Activated T-helper 17 cell treated with anti-CD3 and anti-CD28 coated beads, Interleukin-2, amount 50 U/mL, for 72 hours (primary cell): ENCODE results near the gene MYH9. TPM values are rescaled to one million over a fixed set of nuclear protein-coding genes. Genes with fewer than 3 reads are reported as not detected.
"Not testable (repeated sequence)": the region's sequence is repeated elsewhere in the genome, so short reads cannot be mapped to it uniquely, and the experiment has no call there.

ENCODE experiments used
- ATAC-seq: fragments of 150-1000 bp; cut with Tn5 transposase; replicated peaks from 2 replicates; pipeline ENCODE4 v1.10.0; 2021; ENCODE audit warnings: mild to moderate bottlenecking, moderate library complexity
- H3K27ac Mint-ChIP-seq: one replicate; pipeline ENCODE4 v1.8.0; 2022; ENCODE audit warnings: mixed read lengths
- H3K27me3 Mint-ChIP-seq: one replicate; pipeline ENCODE4 v1.8.0; 2022; ENCODE audit warnings: mixed read lengths
- H3K36me3 Mint-ChIP-seq: one replicate; pipeline ENCODE4 v1.8.0; 2022; ENCODE audit warnings: low read depth, mild to moderate bottlenecking, mixed read lengths
- H3K4me1 Mint-ChIP-seq: one replicate; pipeline ENCODE4 v1.8.0; 2022; ENCODE audit warnings: mixed read lengths
- H3K4me3 Mint-ChIP-seq: one replicate; pipeline ENCODE4 v1.8.0; 2022; ENCODE audit warnings: mild to moderate bottlenecking, mixed read lengths
- H3K9me3 Mint-ChIP-seq: one replicate; pipeline ENCODE4 v1.8.0; 2022; ENCODE audit warnings: mixed read lengths
- total RNA-seq, 2 donors: library from RNA; stranded (reverse); gene quantifications; one replicate each; pipeline ENCODE4 v1.2.3, GENCODE V29; 2022

MYH9 gene
- total RNA-seq, 2 donors from 2014 or later = 782 to 800 TPM

DNA sequence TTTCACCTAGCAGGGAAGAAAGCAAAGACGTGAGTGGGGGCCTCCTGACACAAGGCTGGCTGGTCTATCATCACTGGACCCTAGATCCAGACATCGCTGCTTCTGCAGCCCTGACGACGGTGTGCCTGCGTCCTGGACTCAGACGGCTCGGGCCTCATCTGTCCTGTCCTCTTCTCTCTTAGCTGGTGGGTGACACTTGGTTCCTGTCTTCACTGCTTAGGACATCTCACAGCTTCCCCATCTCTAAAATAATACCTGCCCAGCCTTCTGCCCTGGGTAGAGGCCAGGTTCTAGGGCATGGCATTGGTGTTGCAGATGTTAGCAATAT is 93.5 kb downstream of the MYH9 start:
- H3K27ac Mint-ChIP-seq = no peak overlapping the region
- no peaks in the 10 kb centered on the region for H3K27me3 Mint-ChIP-seq
- peaks cover 15% of the 10 kb centered on the region for H3K4me1 Mint-ChIP-seq
- no peak for ATAC-seq
- no peak overlapping the region for H3K4me3 Mint-ChIP-seq
- no peaks in the 10 kb centered on the region for H3K9me3 Mint-ChIP-seq
- H3K36me3 Mint-ChIP-seq = peaks cover 96% of the 10 kb centered on the region

DNA sequence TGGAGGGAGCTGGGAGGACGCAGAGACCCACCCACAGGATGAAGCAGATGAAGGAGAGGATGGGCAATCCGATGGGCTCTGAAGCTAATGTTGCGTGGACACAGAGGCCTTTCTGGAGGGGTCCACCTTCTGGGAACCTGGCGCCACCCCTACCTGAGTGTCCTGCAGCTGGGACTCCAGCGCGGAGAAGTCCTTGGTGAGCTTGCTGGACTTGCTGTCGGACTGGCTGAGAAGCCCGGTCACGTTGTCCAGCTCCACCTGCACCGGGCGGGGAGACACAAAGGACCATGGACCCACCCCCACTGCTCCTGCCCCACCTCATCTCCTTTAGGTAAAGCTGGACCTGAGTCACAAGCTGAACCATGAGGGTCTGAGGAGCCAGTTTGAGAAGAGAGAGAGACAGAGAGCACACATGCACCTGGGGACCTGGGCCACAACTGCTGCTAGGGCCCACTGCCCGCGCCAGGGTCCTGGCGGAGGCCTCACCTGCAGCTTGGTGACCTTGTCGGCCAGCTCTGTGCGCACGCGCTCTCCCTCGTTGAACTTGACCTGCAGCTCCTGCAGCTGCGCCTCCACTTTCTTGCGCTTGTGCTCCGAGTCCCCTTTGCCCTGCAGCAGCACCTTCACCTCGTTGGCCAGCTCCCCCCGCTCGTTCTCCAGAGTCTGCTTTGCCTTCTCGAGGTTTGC is 94.0 kb downstream of the MYH9 start:
- no peaks in the 10 kb centered on the region for H3K9me3 Mint-ChIP-seq
- peaks cover 18% of the 10 kb centered on the region for H3K4me1 Mint-ChIP-seq
- H3K27ac Mint-ChIP-seq = no peak overlapping the region
- peaks cover 96% of the 10 kb centered on the region for H3K36me3 Mint-ChIP-seq
- ATAC-seq = no peak
- H3K27me3 Mint-ChIP-seq = no peaks in the 10 kb centered on the region
- H3K4me3 Mint-ChIP-seq = no peak overlapping the region

DNA sequence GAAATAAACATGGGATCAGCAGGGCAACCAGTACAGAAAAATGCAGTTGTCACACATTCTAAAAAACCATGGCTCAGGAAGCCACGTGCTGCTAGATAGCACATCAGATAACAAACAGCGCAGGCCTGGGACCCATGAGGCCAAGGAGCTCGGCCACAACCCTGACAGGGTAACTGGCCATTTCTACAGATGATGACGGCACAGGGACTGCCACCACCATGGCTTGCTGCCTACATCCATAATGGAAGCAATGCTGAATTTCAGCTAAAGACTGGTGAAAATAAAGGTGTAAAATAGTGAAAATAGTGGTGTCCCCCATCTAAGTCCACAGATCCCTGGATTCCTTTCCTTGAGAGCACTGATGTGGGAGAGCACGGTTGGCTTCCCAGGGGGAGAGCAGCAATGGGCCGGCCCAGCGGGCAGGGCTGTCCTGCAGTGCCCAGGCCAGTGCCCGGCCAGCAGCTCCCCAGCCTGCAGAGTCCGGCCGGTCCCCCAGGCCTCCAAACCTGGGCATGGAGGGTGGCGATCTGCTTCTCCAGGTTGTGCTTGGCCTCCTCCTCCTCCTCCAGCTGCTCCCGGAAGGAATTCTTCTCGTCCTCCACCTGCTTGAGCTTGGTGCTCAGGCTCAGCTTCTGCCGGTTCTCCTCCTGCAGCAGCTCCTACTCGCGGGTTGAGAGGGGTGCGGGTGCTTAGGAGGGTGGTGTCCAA is 94.8 kb downstream of the MYH9 start:
- H3K9me3 Mint-ChIP-seq = no peaks in the 10 kb centered on the region
- peaks cover 18% of the 10 kb centered on the region for H3K4me1 Mint-ChIP-seq
- ATAC-seq = no peak
- H3K27me3 Mint-ChIP-seq = no peaks in the 10 kb centered on the region
- H3K27ac Mint-ChIP-seq = peak overlapping the region; percentile 54
- peaks cover 96% of the 10 kb centered on the region for H3K36me3 Mint-ChIP-seq
- no peak overlapping the region for H3K4me3 Mint-ChIP-seq

DNA sequence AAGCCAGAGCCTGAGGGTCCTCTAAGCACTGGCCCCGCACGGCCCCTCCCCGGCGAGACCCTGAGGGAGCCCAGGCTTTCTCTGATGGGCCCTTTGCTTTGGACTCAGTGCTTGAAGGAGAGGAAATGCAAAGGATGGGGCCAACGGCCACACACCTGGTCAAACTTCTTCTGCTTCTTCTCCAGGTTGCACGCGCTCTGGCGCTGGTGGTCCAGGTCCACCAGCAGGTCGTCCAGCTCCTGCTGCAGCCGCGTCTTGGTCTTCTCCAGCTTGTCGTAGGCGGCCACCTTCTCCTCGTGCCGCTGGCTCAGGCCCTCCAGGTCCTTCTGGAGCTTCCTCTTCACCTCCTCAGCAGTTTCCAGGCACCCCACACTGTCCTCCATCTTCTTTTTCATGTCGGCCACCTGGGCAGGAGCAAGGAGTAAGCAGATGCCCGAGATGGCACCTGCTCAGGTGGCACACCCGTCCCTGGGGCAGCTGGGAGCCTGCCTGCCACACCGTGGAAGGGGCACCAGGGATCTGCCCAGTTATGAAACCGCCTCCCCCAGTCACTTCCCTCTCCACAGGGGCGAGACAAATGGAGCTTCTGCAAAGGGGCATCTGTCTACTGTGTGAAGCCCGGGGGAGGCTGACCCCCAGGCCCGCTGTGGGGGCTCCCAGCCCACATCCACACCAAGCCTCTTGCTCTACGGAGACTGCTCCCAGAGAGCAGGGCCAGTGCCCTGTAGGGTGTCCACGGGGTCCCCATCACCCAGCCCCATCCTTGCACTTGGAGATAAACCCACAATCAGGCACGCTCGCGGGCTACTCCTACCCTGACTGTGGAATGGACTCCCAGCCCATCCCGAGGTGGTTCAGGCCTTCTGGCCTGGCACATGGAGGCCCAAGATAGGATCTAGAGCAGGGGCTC is 95.7 kb downstream of the MYH9 start:
- Mint-ChIP-seq H3K4me1 (peaks cover 17% of the 10 kb centered on the region), H3K4me3 (peak overlapping the region; percentile 29), H3K9me3 (no peaks in the 10 kb centered on the region), H3K27me3 (no peaks in the 10 kb centered on the region), H3K36me3 (peaks cover 96% of the 10 kb centered on the region), H3K27ac (peak overlapping the region; percentile 69)
- ATAC-seq = no peak

DNA sequence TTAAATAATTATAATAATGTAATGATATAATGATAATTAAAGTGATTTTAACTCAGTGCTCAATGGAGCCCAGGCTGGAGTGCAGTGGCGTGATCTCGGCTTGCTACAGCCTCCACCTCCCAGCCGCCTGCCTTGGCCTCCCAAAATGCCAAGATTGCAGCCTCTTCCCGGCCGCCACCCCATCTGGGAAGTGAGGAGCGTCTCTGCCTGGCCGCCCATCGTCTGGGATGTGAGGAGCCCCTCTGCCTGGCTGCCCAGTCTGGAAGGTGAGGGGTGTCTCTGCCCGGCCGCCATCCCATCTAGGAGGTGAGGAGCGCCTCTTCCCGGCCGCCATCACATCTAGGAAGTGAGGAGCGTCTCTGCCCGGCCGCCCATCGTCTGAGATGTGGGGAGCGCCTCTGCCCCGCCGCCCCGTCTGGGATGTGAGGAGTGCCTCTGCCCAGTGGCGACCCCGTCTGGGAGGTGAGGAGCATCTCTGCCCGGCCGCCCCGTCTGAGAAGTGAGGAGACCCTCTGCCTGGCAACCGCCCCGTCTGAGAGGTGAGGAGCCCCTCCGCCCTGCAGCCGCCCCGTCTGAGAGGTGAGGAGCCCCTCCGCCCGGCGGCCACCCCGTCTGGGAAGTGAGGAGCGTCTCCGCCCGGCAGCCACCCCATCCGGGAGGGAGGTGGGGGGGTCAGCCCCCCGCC is 97.2 kb downstream of the MYH9 start:
- Mint-ChIP-seq H3K4me3 (peak overlapping the region; percentile 40), H3K4me1 (peaks cover 20% of the 10 kb centered on the region), H3K36me3 (peaks cover 96% of the 10 kb centered on the region), H3K27ac (peak overlapping the region; percentile 92)
- not testable (repeated sequence) for H3K9me3 Mint-ChIP-seq, ATAC-seq, H3K27me3 Mint-ChIP-seq

DNA sequence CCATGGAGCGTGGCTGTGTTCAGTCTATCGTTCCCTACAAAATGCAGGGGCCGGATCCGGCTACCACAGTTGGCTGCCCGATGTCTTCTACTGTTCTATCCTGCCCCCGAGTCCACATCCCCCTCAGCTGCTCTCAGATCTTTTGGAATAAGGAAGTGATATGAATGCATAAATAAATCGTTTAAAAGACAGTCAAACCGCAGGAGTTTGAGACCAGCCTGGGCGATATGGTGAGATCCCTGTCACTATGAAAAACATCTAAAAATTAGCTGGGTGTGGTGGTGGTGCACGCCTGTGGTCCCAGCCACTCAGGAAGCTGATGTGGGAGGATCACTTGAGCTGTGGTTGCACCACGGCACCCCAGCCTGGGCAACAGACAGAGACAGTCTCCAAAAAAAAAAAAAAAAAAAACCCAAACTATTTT is 97.8 kb downstream of the MYH9 start:
- peaks cover 96% of the 10 kb centered on the region for H3K36me3 Mint-ChIP-seq
- H3K27me3 Mint-ChIP-seq, H3K9me3 Mint-ChIP-seq: not testable (repeated sequence)
- ATAC-seq = peak; percentile 37
- peak overlapping the region; percentile 92 for H3K27ac Mint-ChIP-seq
- peaks cover 20% of the 10 kb centered on the region for H3K4me1 Mint-ChIP-seq
- peak overlapping the region; percentile 40 for H3K4me3 Mint-ChIP-seq

DNA sequence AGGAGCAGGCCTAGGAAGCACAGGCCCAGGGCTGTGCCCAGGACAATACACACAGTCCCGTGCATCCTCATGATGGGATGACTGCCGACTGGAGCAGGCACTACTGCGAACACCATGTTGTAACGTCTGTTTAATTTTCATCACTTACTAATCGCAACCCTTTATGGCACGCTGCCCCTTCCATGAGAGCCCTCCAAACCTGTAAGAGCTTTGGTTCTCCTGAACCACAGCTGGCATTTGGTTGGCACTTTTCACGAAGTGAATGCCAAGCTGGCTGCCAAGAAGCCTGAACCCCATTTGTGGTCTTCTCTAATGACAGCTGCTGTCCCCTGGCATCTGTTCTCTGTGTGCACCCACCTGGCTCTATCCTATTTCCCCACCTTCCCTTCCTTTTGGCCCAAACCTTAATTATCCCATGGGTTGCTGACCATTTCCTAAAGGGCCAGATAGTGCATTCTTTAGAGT is 98.3 kb downstream of the MYH9 start:
- Mint-ChIP-seq H3K27ac (peak overlapping the region; percentile 92), H3K36me3 (peaks cover 96% of the 10 kb centered on the region), H3K9me3 (no peaks in the 10 kb centered on the region), H3K27me3 (no peaks in the 10 kb centered on the region), H3K4me3 (peak overlapping the region; percentile 40), H3K4me1 (peaks cover 20% of the 10 kb centered on the region)
- ATAC-seq = no peak

DNA sequence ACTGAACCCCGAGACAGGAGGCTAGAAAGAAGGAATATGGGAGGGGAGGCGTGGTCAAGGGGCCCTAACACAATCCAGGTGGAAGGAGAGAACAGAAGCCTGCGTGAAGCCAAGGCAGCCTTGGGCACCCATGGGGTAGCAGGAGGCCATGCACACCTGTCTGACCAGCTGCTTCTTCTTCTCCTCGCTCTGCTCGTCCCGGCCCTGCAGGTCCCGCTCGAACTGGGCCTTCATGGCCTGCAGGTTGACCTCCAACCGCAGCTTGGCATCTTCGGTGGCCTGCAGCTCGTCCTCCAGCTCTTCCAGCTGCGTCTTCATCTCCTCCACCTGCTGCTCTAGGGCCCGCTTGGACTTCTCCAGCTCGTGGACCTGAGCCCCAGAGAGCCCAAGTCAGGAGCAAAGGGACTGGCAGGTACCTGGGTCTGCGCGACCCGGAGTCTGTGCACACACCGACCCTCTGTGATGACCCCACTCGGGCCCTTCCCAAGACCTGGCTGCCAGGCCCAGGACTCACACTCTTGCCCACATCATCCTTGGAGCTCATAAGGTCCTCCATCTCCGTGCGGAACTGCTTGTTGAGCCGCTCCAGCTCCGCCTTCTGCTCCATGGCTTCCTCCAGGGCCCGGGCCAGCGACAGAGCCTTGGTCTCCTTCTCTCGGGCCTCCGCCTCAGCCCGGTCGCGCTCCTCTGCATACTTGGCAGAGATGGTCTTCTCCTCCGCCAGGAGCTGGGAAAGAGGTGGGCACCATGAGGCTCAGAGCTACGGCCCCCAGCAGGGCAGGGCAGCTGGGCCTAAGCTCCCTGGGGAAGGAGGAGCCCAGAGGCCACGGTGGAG is 99.0 kb downstream of the MYH9 start:
- Mint-ChIP-seq H3K27ac (peak overlapping the region; percentile 92), H3K36me3 (peaks cover 96% of the 10 kb centered on the region)

DNA sequence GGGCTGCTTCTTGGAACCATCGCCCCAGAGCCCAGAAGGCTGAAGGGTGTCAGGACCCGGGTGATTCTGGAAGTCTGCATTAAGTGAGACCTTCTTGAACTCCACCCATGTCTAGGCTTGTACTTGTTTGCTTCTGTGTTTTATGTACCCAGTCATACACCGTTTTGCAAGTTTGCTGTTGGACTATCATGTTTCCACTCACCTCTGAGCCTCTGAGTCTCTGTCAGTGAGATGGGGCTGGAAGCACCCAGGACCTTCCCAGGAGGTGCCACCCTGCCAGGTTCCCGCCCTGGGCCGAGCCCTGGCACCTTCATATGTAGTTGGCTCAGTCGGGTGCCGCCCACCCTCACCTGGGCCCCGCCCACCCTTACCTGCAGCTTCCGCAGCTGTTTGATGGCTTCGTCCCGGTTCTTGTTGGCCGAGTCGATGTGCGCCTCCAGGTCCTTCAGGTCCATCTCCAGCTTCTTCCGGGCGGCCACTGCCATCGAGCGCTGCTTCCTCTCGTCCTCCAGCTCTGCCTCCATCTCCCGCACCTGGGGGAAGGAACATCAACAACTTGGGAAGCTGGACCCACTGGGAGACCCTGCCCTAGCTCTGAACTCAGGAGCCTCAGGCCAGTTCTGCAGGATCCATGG is 99.8 kb downstream of the MYH9 start:
- H3K27me3 Mint-ChIP-seq = no peaks in the 10 kb centered on the region
- ATAC-seq = no peak
- peak overlapping the region; percentile 92 for H3K27ac Mint-ChIP-seq
- H3K4me3 Mint-ChIP-seq = no peak overlapping the region
- H3K9me3 Mint-ChIP-seq = no peaks in the 10 kb centered on the region
- H3K4me1 Mint-ChIP-seq = peaks cover 17% of the 10 kb centered on the region
- peaks cover 96% of the 10 kb centered on the region for H3K36me3 Mint-ChIP-seq

More for the DNA sequence above, 99.0 kb downstream of the MYH9 start:
- Mint-ChIP-seq H3K9me3 (no peaks in the 10 kb centered on the region), H3K27me3 (no peaks in the 10 kb centered on the region), H3K4me3 (no peak overlapping the region), H3K4me1 (peaks cover 17% of the 10 kb centered on the region)
- no peak for ATAC-seq

DNA sequence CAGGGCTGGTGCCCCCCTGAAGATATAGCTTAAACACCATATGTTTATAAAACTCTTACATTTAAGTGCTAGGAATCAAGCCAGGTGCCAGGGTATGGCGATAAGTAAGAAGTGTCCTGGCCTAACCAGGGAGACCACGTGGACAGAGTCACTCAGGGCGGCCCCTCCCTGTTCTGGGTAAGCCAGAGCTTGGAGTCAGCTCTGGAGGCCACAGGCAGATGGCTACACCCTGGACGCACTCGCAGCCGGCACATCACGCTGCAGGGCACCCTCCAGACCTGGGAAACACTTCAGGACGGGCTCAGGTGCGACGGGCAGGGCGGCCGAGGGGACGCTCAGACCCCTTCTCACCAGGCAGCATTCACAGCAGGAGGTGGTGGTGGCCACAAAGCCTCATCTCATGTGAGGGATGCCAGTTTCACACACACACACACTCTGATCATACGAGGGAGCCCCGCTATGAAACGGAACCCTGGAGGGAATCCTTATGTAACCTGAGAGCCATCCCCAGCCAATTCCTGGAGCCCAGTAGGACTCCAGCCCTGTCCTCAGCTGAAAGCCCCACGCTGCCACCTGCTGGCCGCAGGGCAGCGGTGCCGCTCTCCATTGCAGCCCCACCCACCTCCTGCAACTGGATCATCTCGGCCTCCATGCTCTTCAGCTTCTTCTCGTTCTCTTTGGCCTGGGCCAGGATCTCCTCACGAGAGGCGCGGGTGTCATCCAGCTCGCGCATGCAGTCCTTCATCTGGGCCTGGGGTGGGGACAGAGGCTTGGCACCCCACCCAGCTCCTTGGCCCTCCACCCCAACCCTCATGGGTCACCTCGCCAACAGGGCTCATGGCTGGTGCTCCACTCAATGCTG is 101.4 kb downstream of the MYH9 start:
- H3K9me3 Mint-ChIP-seq = no peaks in the 10 kb centered on the region
- peaks cover 17% of the 10 kb centered on the region for H3K4me1 Mint-ChIP-seq
- H3K27ac Mint-ChIP-seq = peak overlapping the region; percentile 73
- peak; percentile 74 for ATAC-seq
- no peak overlapping the region for H3K4me3 Mint-ChIP-seq
- H3K27me3 Mint-ChIP-seq = no peaks in the 10 kb centered on the region
- peaks cover 96% of the 10 kb centered on the region for H3K36me3 Mint-ChIP-seq

DNA sequence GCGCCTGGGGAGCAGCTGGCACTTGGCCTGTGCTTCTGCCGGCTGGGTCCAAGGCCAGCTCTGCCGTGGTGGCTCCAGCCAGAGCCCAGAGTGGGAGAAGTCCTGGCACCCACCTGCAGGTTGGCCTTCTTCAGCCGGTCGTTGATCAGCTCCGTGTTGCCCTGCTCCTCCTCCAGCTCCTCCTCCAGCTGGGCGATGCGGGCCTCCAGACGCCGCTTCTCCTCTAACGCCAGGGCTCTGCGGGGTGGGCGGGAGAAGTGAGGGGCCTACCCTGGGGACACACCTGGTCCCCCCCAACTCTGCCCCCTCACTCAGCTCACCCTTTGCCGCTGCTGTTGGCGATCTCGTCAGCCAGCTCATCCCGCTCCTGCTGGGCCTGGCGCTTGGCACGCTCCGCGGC is 102.2 kb downstream of the MYH9 start:
- ATAC-seq = no peak
- H3K27ac Mint-ChIP-seq = no peak overlapping the region
- H3K4me1 Mint-ChIP-seq = peaks cover 17% of the 10 kb centered on the region
- no peak overlapping the region for H3K4me3 Mint-ChIP-seq
- H3K9me3 Mint-ChIP-seq = no peaks in the 10 kb centered on the region
- peaks cover 99% of the 10 kb centered on the region for H3K36me3 Mint-ChIP-seq
- H3K27me3 Mint-ChIP-seq = no peaks in the 10 kb centered on the region

DNA sequence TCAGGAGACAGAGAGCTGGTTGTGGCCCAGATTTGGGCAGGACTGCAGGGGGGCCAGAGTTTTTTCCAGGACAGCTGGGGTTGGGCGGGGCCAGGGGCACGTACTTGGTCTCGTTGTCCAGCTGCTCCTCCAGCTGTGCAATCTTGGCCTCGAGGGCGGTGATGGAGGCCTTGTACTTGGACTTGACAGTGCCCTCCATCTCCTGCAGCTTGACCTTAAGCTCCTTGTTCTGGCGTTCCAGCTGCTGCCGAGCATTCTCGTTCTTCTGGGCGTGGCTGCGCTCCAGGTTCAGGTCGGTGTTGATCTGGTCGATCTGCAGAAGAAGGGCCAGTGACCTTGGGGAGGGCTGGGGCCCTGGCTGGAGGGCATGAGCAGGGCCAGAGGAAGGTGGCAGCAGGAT is 102.8 kb downstream of the MYH9 start:
- Mint-ChIP-seq H3K36me3 (peaks cover 98% of the 10 kb centered on the region), H3K9me3 (no peaks in the 10 kb centered on the region), H3K27me3 (no peaks in the 10 kb centered on the region), H3K27ac (no peak overlapping the region), H3K4me1 (peaks cover 17% of the 10 kb centered on the region), H3K4me3 (no peak overlapping the region)
- no peak for ATAC-seq
